ENCODE measurements around the gene CNKSR1.

Gene CNKSR1

GRCh38 chr1:26180010-26180506, 2.8 kb downstream of the CNKSR1 start:
- Histone ChIP-seq H4K20me1 (ENCODE audit: insufficient read depth, low read length) (no peaks in the 10 kb centered on the region; the same call in 1 of the 2 replicates), H2AFZ (ENCODE audit: low read depth, low read length) (no peak overlapping the region), H3K9ac (ENCODE audit: low read depth, low read length) (no peak overlapping the region), H3K4me3 (ENCODE audit: low read depth in 1 of 2, low read length in 2 of 2) (no peak overlapping the region), H3K9me3 (ENCODE audit: insufficient read depth, low read length, severe bottlenecking) (no peaks in the 10 kb centered on the region), H3K4me1 (ENCODE audit: insufficient read depth, low read length) (no peaks in the 10 kb centered on the region), H3K4me2 (ENCODE audit: insufficient read depth, low read length) (no peak overlapping the region), H3K27me3 (ENCODE audit: insufficient read depth, low read length, poor library complexity) (no peaks in the 10 kb centered on the region), H3K27ac (ENCODE audit: low read length) (no peak overlapping the region), H3K36me3 (ENCODE audit: insufficient read depth, low read length) (no peaks in the 10 kb centered on the region), H3K79me2 (ENCODE audit: insufficient read depth, low read length) (no peaks in the 10 kb centered on the region)
- TF ChIP-seq EZH2 (IDR thresholded peaks at IDR 0.05; ENCODE audit: borderline replicate concordance, low read depth, low read length, severe bottlenecking) = no peak
- TF ChIP-seq, protein P1, sequence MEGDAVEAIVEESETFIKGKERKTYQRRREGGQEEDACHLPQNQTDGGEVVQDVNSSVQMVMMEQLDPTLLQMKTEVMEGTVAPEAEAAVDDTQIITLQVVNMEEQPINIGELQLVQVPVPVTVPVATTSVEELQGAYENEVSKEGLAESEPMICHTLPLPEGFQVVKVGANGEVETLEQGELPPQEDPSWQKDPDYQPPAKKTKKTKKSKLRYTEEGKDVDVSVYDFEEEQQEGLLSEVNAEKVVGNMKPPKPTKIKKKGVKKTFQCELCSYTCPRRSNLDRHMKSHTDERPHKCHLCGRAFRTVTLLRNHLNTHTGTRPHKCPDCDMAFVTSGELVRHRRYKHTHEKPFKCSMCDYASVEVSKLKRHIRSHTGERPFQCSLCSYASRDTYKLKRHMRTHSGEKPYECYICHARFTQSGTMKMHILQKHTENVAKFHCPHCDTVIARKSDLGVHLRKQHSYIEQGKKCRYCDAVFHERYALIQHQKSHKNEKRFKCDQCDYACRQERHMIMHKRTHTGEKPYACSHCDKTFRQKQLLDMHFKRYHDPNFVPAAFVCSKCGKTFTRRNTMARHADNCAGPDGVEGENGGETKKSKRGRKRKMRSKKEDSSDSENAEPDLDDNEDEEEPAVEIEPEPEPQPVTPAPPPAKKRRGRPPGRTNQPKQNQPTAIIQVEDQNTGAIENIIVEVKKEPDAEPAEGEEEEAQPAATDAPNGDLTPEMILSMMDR (IDR thresholded peaks at IDR 0.05; ENCODE audit: borderline replicate concordance, extremely low read depth, low read length, poor library complexity, severe bottlenecking) = no peak
- ATAC-seq (ENCODE audit: insufficient read depth, low read depth) (no peak), DNase-seq (no peak)

DNA sequence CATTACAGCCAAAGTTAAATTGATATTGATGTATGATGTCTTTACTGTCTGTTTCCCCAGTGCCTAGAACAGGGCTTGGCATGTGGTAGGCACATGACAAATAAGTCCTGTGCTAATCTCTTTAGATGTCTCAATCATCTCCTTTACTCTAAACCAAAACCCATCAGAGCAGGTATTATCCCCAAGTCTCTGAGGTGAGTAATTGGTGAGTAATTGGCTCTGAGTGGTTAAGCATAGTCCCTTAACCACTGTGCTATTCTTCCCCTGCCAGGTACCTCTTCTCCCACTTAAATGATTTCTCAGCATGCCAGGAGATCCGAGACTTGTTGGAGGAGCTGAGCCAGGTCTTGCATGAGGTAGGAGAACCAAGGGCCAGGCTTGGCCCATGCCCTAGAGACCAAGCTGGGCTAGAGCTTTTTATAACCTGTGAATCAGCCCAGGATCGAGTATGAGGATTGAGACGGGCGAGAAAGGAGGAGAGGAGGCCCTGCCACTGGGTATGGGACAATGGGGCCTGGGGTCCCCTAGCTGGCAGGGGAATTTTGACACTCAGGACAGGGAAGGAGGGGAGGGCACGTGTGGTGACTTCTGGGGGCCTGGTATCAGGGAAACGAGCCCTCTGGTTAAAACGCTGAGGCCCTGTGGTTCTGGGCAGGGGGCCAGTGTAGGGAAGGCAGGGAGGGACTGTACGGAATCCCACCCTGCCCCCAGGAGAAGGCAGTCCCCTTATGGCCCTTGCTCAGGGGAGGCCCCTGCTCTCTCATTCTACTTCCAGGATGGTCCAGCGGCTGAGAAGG, 4.5 kb downstream of the CNKSR1 start:
- Histone ChIP-seq H3K9ac (ENCODE audit: low read depth, low read length) (no peak overlapping the region), H3K4me1 (ENCODE audit: insufficient read depth, low read length) (no peaks in the 10 kb centered on the region), H3K79me2 (ENCODE audit: insufficient read depth, low read length) (no peaks in the 10 kb centered on the region), H3K27me3 (ENCODE audit: insufficient read depth, low read length, poor library complexity) (no peaks in the 10 kb centered on the region), H3K4me2 (ENCODE audit: insufficient read depth, low read length) (no peak overlapping the region), H2AFZ (ENCODE audit: low read depth, low read length) (no peak overlapping the region), H3K4me3 (ENCODE audit: low read depth in 1 of 2, low read length in 2 of 2) (no peak overlapping the region), H3K36me3 (ENCODE audit: insufficient read depth, low read length) (no peaks in the 10 kb centered on the region), H3K9me3 (ENCODE audit: insufficient read depth, low read length, severe bottlenecking) (no peaks in the 10 kb centered on the region), H4K20me1 (ENCODE audit: insufficient read depth, low read length) (no peaks in the 10 kb centered on the region; the same call in 1 of the 2 replicates), H3K27ac (ENCODE audit: low read length) (no peak overlapping the region)
- DNase-seq (no peak), ATAC-seq (ENCODE audit: insufficient read depth, low read depth) (no peak)
- no peak for TF ChIP-seq EZH2 (IDR thresholded peaks at IDR 0.05; ENCODE audit: borderline replicate concordance, low read depth, low read length, severe bottlenecking)
- TF ChIP-seq, protein P1 (IDR thresholded peaks at IDR 0.05; ENCODE audit: borderline replicate concordance, extremely low read depth, low read length, poor library complexity, severe bottlenecking) = no peak

DNA sequence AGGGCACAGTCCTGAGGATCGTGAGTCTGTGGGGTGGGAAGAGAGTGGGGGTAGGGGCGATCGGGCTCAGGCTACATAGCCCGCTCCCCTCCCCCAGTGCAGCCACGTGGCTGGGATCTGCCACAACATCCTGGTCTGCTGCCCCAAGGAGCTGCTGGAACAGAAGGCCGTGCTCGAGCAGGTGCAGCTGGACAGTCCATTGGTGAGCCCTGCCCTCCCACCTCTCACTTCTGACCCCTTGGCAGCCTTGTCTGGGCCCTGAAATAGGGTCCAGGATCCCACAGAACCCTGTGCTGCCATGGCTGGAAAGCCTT, 5.0 kb downstream of the CNKSR1 start:
- Histone ChIP-seq H3K4me3 (ENCODE audit: low read depth in 1 of 2, low read length in 2 of 2) (no peak overlapping the region), H3K9ac (ENCODE audit: low read depth, low read length) (no peak overlapping the region), H3K36me3 (ENCODE audit: insufficient read depth, low read length) (no peaks in the 10 kb centered on the region), H3K27ac (ENCODE audit: low read length) (no peak overlapping the region), H3K27me3 (ENCODE audit: insufficient read depth, low read length, poor library complexity) (no peaks in the 10 kb centered on the region), H3K4me1 (ENCODE audit: insufficient read depth, low read length) (no peaks in the 10 kb centered on the region), H3K79me2 (ENCODE audit: insufficient read depth, low read length) (no peaks in the 10 kb centered on the region), H2AFZ (ENCODE audit: low read depth, low read length) (no peak overlapping the region), H3K4me2 (ENCODE audit: insufficient read depth, low read length) (no peak overlapping the region), H4K20me1 (ENCODE audit: insufficient read depth, low read length) (no peaks in the 10 kb centered on the region; the same call in 1 of the 2 replicates), H3K9me3 (ENCODE audit: insufficient read depth, low read length, severe bottlenecking) (no peaks in the 10 kb centered on the region)
- ATAC-seq (ENCODE audit: insufficient read depth, low read depth) (no peak), DNase-seq (no peak)
- TF ChIP-seq, protein P1 (IDR thresholded peaks at IDR 0.05; ENCODE audit: borderline replicate concordance, extremely low read depth, low read length, poor library complexity, severe bottlenecking) = no peak
- TF ChIP-seq EZH2 (IDR thresholded peaks at IDR 0.05; ENCODE audit: borderline replicate concordance, low read depth, low read length, severe bottlenecking) = no peak

Measured in DND-41 (cell line).